GM12878 (cell line): ENCODE results near the gene MTFR2. TPM values are rescaled to one million over a fixed set of nuclear protein-coding genes. Genes with fewer than 3 reads are reported as not detected.

Source experiments
- ATAC-seq: fragments of 200-7000 bp; cut with Tn5 transposase; 3 replicates; pipeline ENCODE4 v1.9.1; 2020; ENCODE audit warnings: mild to moderate bottlenecking, moderate library complexity
- Bru-seq: library from RNA; stranded (reverse); fragments of 400-500 nt; gene quantifications from one replicate; lab custom pipeline; 2021; lab: Mats Ljungman, UMichigan
- BruChase-seq, 2 experiments: library from RNA; stranded (reverse); fragments of 400-500 nt; gene quantifications; one replicate each; lab custom pipeline; 2021; lab: Mats Ljungman, UMichigan
- BruUV-seq: library from RNA; stranded (reverse); fragments of 400-500 nt; replicated peaks from 2 replicates; lab custom pipeline; 2021; lab: Mats Ljungman, UMichigan
- CTCF ChIA-PET: fragments of 300-600 bp; sonication (Branson Sonifier 250); formaldehyde crosslinking; extraction: SDS; loops from one replicate; lab custom pipeline; 2021; ENCODE audit warnings: inconsistent platforms; lab: Yijun Ruan, JAX
- POLR2A ChIA-PET: fragments of 350-600 bp; formaldehyde crosslinking; extraction: SDS; loops from one replicate; lab custom pipeline; 2021; ENCODE audit warnings: inconsistent platforms; lab: Charles Lee
- RAD21 ChIA-PET: fragments of 300-600 bp; sonication (Branson Sonifier 250); formaldehyde crosslinking; loops from one replicate; lab custom pipeline; 2023; ENCODE audit warnings: antibody characterized with exemption; ENCODE audit not compliant: unreplicated experiment; lab: Charles Lee
- SMC1A ChIA-PET: fragments of 300-600 bp; sonication (Branson Sonifier 250); formaldehyde crosslinking; loops from one replicate; lab custom pipeline; 2023; ENCODE audit not compliant: unreplicated experiment, uncharacterized antibody; lab: Charles Lee
- DNase-seq: peaks from one replicate; pipeline ENCODE4 v3.0.0-alpha.2; 2011; ENCODE audit warnings: low read depth, low spot score
- FAIRE-seq: peaks from 3 replicates; lab custom pipeline; 2011; peaks lifted over from hg19 to GRCh38; lab: Jason Lieb, UNC
- H2AFZ ChIP-seq: 2 replicates; pipeline ENCODE4 v1.6.0; 2011; ENCODE audit warnings: low read depth, low read length, control low read depth; ENCODE audit not compliant: control insufficient read depth
- H3K27ac ChIP-seq: 2 replicates; pipeline ENCODE4 v1.5.1; 2011; ENCODE audit warnings: control low read depth; ENCODE audit not compliant: control insufficient read depth, insufficient read depth
- H3K27me3 ChIP-seq, 2 experiments: replicated peaks in 1 of 2; 2 replicates each; pipeline versions ENCODE4 v1.6.0 to v1.6.1; 2011; ENCODE audit warnings: low read length in 1 of 2; ENCODE audit not compliant: control insufficient read depth in 2 of 2, insufficient read depth in 2 of 2
- H3K36me3 ChIP-seq, 2 experiments: 2 replicates each; pipeline ENCODE4 v1.5.1; 2011; ENCODE audit warnings: low read length in 1 of 2; ENCODE audit not compliant: control insufficient read depth in 2 of 2, insufficient read depth in 2 of 2
- H3K4me1 ChIP-seq: 2 replicates; pipeline ENCODE4 v1.6.1; 2011; ENCODE audit warnings: mild to moderate bottlenecking, low read length, moderate library complexity, mixed read lengths; ENCODE audit not compliant: control insufficient read depth, insufficient read depth
- H3K4me2 ChIP-seq: 2 replicates; pipeline ENCODE4 v1.6.0; 2011; ENCODE audit warnings: control low read depth; ENCODE audit not compliant: control insufficient read depth, insufficient read depth
- H3K4me3 ChIP-seq: fragments of 200-600 bp; sonication (generic); 2 replicates; pipeline ENCODE4 v1.5.1; 2016
- H3K79me2 ChIP-seq: 2 replicates; pipeline ENCODE4 v1.6.0; 2011; ENCODE audit warnings: low read length; ENCODE audit not compliant: control insufficient read depth, insufficient read depth
- H3K9ac ChIP-seq: 2 replicates; pipeline ENCODE4 v1.8.0; 2011; ENCODE audit warnings: low read length, control low read depth, mixed read lengths; ENCODE audit not compliant: control insufficient read depth, insufficient read depth
- H3K9me3 ChIP-seq: replicated peaks from 3 replicates; pipeline ENCODE4 v1.5.1; 2011; ENCODE audit warnings: mild to moderate bottlenecking, low read length; ENCODE audit not compliant: control insufficient read depth, insufficient read depth
- H4K20me1 ChIP-seq: 2 replicates; pipeline ENCODE4 v1.6.0; 2011; ENCODE audit not compliant: control insufficient read depth, insufficient read depth
- BHLHE40 ChIP-seq, 2 experiments: fragments of 450-650 bp in 1 of 2; IDR thresholded peaks; 2 replicates each; pipeline ENCODE4 v1.6.1; 2011 to 2017; ENCODE audit warnings: low read depth in 2 of 2, borderline replicate concordance in 1 of 2, improper control_type of control experiment in 1 of 2, low read length in 1 of 2, mild to moderate bottlenecking in 1 of 2
- DPF2 ChIP-seq: fragments of 450-650 bp; IDR thresholded peaks from 2 replicates; pipeline ENCODE4 v1.6.1; 2017; ENCODE audit warnings: mild to moderate bottlenecking
- NFYA ChIP-seq: IDR thresholded peaks from 2 replicates; pipeline ENCODE4 v1.6.1; 2011; ENCODE audit warnings: low read depth, mild to moderate bottlenecking, low read length, improper control_type of control experiment, borderline replicate concordance
- NR2C2 ChIP-seq: IDR thresholded peaks from 2 replicates; pipeline ENCODE4 v1.6.1; 2011; ENCODE audit warnings: borderline replicate concordance, low read depth; ENCODE audit not compliant: control insufficient read depth, insufficient read length
- RAD51 ChIP-seq: fragments of 450-650 bp; IDR thresholded peaks from 2 replicates; pipeline ENCODE4 v1.6.1; 2016; ENCODE audit warnings: moderate library complexity, mild to moderate bottlenecking, inconsistent platforms
- RB1 ChIP-seq: fragments of 450-650 bp; formaldehyde crosslinking; IDR thresholded peaks from 2 replicates; pipeline ENCODE4 v1.6.1; 2017; ENCODE audit warnings: mild to moderate bottlenecking, borderline replicate concordance
- SIN3A ChIP-seq: IDR thresholded peaks from 2 replicates; pipeline ENCODE4 v1.6.1; 2012; ENCODE audit warnings: low read depth, low read length, improper control_type of control experiment
- YBX1 ChIP-seq: fragments of 450-650 bp; IDR thresholded peaks from 2 replicates; pipeline ENCODE4 v1.6.1; 2016; ENCODE audit warnings: antibody characterized with exemption
- ZNF24 ChIP-seq: fragments of 450-650 bp; IDR thresholded peaks from 2 replicates; pipeline ENCODE4 v1.6.1; 2017; ENCODE audit warnings: antibody characterized with exemption, mild to moderate bottlenecking
- WGBS: methylation state at CpG from one replicate; pipeline ENCODE4 v1.1.6; 2016; ENCODE audit warnings: low lambda C conversion rate; ENCODE audit not compliant: insufficient replicate concordance, insufficient coverage; ENCODE audit errors: missing lambda C conversion rate; 5-methylcytosine and 5-hydroxymethylcytosine counted together
- in situ Hi-C: fragments of 300-500 bp; cut with MboI; formaldehyde crosslinking; loops from 9 replicates; pipeline ENCODE4 v1.14.3; 2018; ENCODE audit warnings: mixed read lengths
- intact Hi-C: fragments of 100-400 bp; cut with micrococcal nuclease; formaldehyde crosslinking; loops from one replicate; pipeline ENCODE4 v1.14.2; 2022; ENCODE audit not compliant: unreplicated experiment
- long read RNA-seq, 2 experiments: library from polyadenylated mRNA; unstranded; transcript quantifications; one replicate each; pipeline ENCODE4 v2.0.0, GENCODE V29; 2019 to 2020
- polyA minus RNA-seq, 3 experiments: library from RNA; depleted of rRNA, polyadenylated mRNA; stranded (reverse); fragments of >200 nt; gene quantifications; 2 replicates each; pipeline ENCODE4 v1.2.3, GENCODE V29; 2011
- polyA plus RNA-seq, 11 experiments: library from polyadenylated mRNA; depleted of rRNA in 4 of 11; unstranded in 6 of 11; stranded (reverse) in 5 of 11; fragments of >200 nt; fragmentation: Nextera tagmentation in 4 of 11; fragmentation: Illumina TruSeq in 1 of 11; extraction: Ambion mirVana in 4 of 11; extraction: Trizol in 1 of 11; gene quantifications; 1 replicate in 1 of 11; 2 replicates in 10 of 11; pipeline versions ENCODE4 v1.2.1 to v1.2.3, GENCODE V29; 2011 to 2016; ENCODE audit warnings: inconsistent platforms in 2 of 11, missing spikeins in 2 of 11, low read depth in 1 of 11
- total RNA-seq, 4 experiments: library from RNA; depleted of rRNA in 3 of 4; stranded (reverse); fragments of >200 nt in 3 of 4; fragmentation: Illumina TruSeq in 1 of 4; extraction: Trizol in 1 of 4; gene quantifications; 2 replicates each; pipeline versions ENCODE4 v1.2.1 to v1.2.3, GENCODE V29; 2013 to 2021
- TF ChIP-seq, protein P1 (sequence below): fragments of 450-650 bp; IDR thresholded peaks from 2 replicates; pipeline ENCODE4 v1.6.1; 2017; ENCODE audit warnings: mild to moderate bottlenecking, low read depth, inconsistent platforms; ENCODE audit not compliant: poor library complexity, severe bottlenecking
- TF ChIP-seq, protein P2 (sequence below): fragments of 450-650 bp; IDR thresholded peaks from 2 replicates; pipeline ENCODE4 v1.6.1; 2016; ENCODE audit warnings: mild to moderate bottlenecking

MTFR2 gene
- 20.1 and 20.2 TPM in 2 replicates for total RNA-seq (2013; cell fraction: nucleolus; rRNA removed)
- total RNA-seq (2014; rRNA removed) (7.3 and 9.3 TPM in 2 replicates), total RNA-seq (2014; rRNA removed; fragmentation: Illumina TruSeq; extraction: Trizol) (13.3 and 13.7 TPM in 2 replicates), total RNA-seq (2021) (13.6 and 17.6 TPM in 2 replicates), polyA plus RNA-seq (2011; rRNA removed) (31.0 and 40.6 TPM in 2 replicates), polyA plus RNA-seq (2014; fragmentation: Illumina TruSeq; extraction: Trizol) (33.5 and 46.2 TPM in 2 replicates), polyA plus RNA-seq (2014; fragmentation: Nextera tagmentation; extraction: Ambion mirVana) (10 to 100 TPM; 24.6 to 26.9 TPM), polyA plus RNA-seq (2014; rRNA removed) (16.8 and 20.8 TPM in 2 replicates), polyA plus RNA-seq (2016; fragmentation: Nextera tagmentation; extraction: Ambion mirVana) (10 to 100 TPM; 25.9 to 29.2 TPM), polyA minus RNA-seq (2011; rRNA and poly(A)+ RNA removed) (22.4 and 25.4 TPM in 2 replicates), Bru-seq, nascent RNA (percentile 77 among the genes with signal in this experiment), BruChase-seq, experiment 1, labeled RNA remaining after a 6-hour chase (percentile 67 among the genes with signal in this experiment), BruChase-seq, experiment 2, labeled RNA remaining after a 2-hour chase (percentile 75 among the genes with signal in this experiment)
- 8.0 TPM for polyA plus RNA-seq (2011; ENCODE audit: low read depth)
- polyA plus RNA-seq (2011; cell fraction: cytosol; rRNA removed), result 23.1 and 27.0 TPM in 2 replicates
- polyA plus RNA-seq (2011; cell fraction: nucleus; rRNA removed), result 20.9 and 22.5 TPM in 2 replicates
- polyA plus RNA-seq (2012), result 10.1 and 10.8 TPM in 2 replicates
- 5.4 and 6.4 TPM in 2 replicates for polyA minus RNA-seq (2011; cell fraction: cytosol; rRNA and poly(A)+ RNA removed)
- 14.5 and 30.1 TPM in 2 replicates for polyA minus RNA-seq (2011; cell fraction: nucleus; rRNA and poly(A)+ RNA removed)
- long read RNA-seq, experiment 1, transcript MTFR2-203 (8 exons, 1,793 nt), result major isoform, 10 of 17 reads
- long read RNA-seq, experiment 1, partial matches to known transcripts, result 1 of 17 reads
- long read RNA-seq, experiment 1, other reads (novel, unspliced or antisense), result 2 of 17 reads
- long read RNA-seq, experiment 2, transcript MTFR2-205 (8 exons, 1,524 nt), result major isoform, 94 of 184 reads
- long read RNA-seq, experiment 2, transcript MTFR2-203 (8 exons, 1,793 nt), result minor isoform, 67 of 184 reads
- long read RNA-seq, experiment 2, partial matches to known transcripts, result 6 of 184 reads
- long read RNA-seq, experiment 2, other reads (novel, unspliced or antisense), result 15 of 184 reads

DNA sequence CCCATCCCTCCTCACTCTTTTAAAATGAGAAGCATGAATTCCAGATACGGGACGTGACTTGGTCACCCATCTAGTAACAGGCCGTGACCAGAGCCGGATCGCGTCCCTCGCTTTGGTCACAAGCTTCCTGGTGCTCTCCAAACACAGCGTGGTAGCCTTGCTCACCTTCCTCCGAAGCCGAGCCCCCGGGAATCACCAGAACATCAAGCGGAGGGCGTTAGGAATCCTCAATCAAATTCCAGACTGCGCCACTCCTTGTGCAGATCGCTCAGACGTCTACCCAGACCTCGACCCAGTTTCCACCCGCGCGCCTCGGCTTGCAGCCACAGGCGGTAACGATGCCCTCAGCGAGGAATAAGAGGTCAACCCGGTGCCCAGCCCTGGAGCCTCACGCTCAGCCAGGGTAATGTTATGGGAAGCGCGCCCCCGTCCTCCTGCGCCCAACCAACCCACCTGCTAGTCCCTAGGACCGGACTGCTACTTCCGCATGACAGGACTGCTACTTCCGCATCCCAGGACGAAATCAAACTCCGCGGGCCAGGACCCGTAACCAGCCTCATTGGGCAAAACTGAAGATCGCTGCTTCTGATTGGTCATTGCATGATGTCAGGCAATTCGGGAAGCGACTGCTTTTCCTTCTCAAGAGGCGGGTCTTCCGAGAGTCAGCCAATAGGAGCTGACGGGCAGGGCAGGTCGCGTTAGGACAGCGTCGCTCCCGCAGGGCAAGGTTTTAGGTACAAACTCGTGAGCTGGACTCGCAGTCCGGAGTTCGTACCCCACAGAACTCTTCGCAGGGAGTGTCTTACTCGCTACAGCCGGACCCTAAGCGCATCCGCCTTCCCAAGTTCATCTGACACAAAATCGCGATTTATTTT, at the start of gene MTFR2:
TSS of gene MTFR2 (minus strand) at position 501 of the 875 bp plus-strand sequence. CDS start 1,212 bp downstream, outside the sequence.
- in situ Hi-C loops, result no loop called here
- Histone ChIP-seq H4K20me1 (no peaks in the 10 kb centered on the region), H3K4me1 (no peaks in the 10 kb centered on the region), H3K9me3 (no peaks in the 10 kb centered on the region), H3K9ac (peak within 1 kb of the TSS; percentile 87), H3K4me2 (peak within 1 kb of the TSS; percentile 90), H3K36me3 (no peaks in the 10 kb centered on the region; a peak in 1 of 4 replicates), H3K27me3 (no peaks in the 10 kb centered on the region), H3K4me3 (peak within 1 kb of the TSS; percentile 80), H3K27ac (peak within 1 kb of the TSS; percentile 75), H2AFZ (peak within 1 kb of the TSS; percentile 86), H3K79me2 (peaks cover 18% of the 10 kb centered on the region)
- RAD21 ChIA-PET, result interaction anchor here (1.0 to 1.6 kb wide), 4 partner anchors 16 to 67 kb away, joined by 4 to 8 read pairs (median 5); partner anchors contain the start of gene BCLAF1
- SMC1A ChIA-PET, result interaction anchor here (0.8 to 3.6 kb wide), 12 partner anchors 10 to 68 kb away, joined by 3 to 19 read pairs (median 5); partner anchors contain the start of gene BCLAF1
- peak; percentile 99 for DNase-seq
- intact Hi-C loops, result loop anchor here (2.0 kb wide), 1 partner anchor 39 kb away; the partner anchor contains the start of gene BCLAF1
- 1% methylated on average over 57 of the region's 59 CpGs for WGBS
- POLR2A ChIA-PET, result interaction anchor here (0.5 to 8.4 kb wide), 6 partner anchors 9 to 43 kb away, joined by 3 to 59 read pairs (median 4); partner anchors contain the start of gene BCLAF1
- peak; percentile 96 for FAIRE-seq
- CTCF ChIA-PET, result interaction anchor here (0.7 to 4.8 kb wide), 8 partner anchors 8 to 478 kb away, joined by 3 to 20 read pairs (median 4); no protein-coding TSS in a partner anchor
- BruUV-seq, result TSS peak; percentile 34
- peak; percentile 94 for ATAC-seq
- TF ChIP-seq NFYA (peak; percentile 93), ZNF24 (peak; percentile 41; the same call in 1 of the 2 replicates), SIN3A (peak; percentile 100), RAD51 (0 out of 2 replicates have a peak, but pooled peaks have one; percentile 26), RB1 (0 out of 2 replicates have a peak, but pooled peaks have one; percentile 17), BHLHE40 (IDR thresholded peaks at IDR 0.05; ENCODE audit: borderline replicate concordance in 1 of 2, low read depth in 2 of 2, low read length in 1 of 2) (peak; percentile 31 to 50; a peak in 2 of 4 replicates), YBX1 (no peak), DPF2 (0 out of 2 replicates have a peak, but pooled peaks have one; percentile 20), NR2C2 (peak; percentile 21)
- TF ChIP-seq, protein P1, sequence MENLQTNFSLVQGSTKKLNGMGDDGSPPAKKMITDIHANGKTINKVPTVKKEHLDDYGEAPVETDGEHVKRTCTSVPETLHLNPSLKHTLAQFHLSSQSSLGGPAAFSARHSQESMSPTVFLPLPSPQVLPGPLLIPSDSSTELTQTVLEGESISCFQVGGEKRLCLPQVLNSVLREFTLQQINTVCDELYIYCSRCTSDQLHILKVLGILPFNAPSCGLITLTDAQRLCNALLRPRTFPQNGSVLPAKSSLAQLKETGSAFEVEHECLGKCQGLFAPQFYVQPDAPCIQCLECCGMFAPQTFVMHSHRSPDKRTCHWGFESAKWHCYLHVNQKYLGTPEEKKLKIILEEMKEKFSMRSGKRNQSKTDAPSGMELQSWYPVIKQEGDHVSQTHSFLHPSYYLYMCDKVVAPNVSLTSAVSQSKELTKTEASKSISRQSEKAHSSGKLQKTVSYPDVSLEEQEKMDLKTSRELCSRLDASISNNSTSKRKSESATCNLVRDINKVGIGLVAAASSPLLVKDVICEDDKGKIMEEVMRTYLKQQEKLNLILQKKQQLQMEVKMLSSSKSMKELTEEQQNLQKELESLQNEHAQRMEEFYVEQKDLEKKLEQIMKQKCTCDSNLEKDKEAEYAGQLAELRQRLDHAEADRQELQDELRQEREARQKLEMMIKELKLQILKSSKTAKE, result peak; percentile 84
- TF ChIP-seq, protein P2, sequence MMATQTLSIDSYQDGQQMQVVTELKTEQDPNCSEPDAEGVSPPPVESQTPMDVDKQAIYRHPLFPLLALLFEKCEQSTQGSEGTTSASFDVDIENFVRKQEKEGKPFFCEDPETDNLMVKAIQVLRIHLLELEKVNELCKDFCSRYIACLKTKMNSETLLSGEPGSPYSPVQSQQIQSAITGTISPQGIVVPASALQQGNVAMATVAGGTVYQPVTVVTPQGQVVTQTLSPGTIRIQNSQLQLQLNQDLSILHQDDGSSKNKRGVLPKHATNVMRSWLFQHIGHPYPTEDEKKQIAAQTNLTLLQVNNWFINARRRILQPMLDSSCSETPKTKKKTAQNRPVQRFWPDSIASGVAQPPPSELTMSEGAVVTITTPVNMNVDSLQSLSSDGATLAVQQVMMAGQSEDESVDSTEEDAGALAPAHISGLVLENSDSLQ, result peak; percentile 95
